ENCODE data around the gene KDM2A. TPM values are rescaled to one million over a fixed set of nuclear protein-coding genes. Genes with fewer than 3 reads are reported as not detected.

Gene KDM2A
- polyA plus RNA-seq, 2 of the 4 experiments (the other 2 are of a cell fraction): 34.5 to 42.8 TPM

GRCh38 chr11:67240576-67241389 lies 121.7 kb downstream of the KDM2A start (continued):
- TF ChIP-seq MAX (IDR thresholded peaks at IDR 0.05): peak; percentile 80
- TF ChIP-seq CEBPB (IDR thresholded peaks at IDR 0.05): no peak
- TF ChIP-seq SMC3 (IDR thresholded peaks at IDR 0.05): no peak
- no peak for TF ChIP-seq ELK1 (IDR thresholded peaks at IDR 0.05; ENCODE audit: low read depth, low read length)
- TF ChIP-seq RFX5 (IDR thresholded peaks at IDR 0.05): no peak
- TF ChIP-seq RARB (CRISPR knock-in tag; IDR thresholded peaks at IDR 0.05): no peak
- no peak for TF ChIP-seq ZSCAN20 (CRISPR knock-in tag; IDR thresholded peaks at IDR 0.05)
- TF ChIP-seq, protein P1, sequence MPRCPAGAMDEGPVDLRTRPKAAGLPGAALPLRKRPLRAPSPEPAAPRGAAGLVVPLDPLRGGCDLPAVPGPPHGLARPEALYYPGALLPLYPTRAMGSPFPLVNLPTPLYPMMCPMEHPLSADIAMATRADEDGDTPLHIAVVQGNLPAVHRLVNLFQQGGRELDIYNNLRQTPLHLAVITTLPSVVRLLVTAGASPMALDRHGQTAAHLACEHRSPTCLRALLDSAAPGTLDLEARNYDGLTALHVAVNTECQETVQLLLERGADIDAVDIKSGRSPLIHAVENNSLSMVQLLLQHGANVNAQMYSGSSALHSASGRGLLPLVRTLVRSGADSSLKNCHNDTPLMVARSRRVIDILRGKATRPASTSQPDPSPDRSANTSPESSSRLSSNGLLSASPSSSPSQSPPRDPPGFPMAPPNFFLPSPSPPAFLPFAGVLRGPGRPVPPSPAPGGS (IDR thresholded peaks at IDR 0.05): no peak

DNA sequence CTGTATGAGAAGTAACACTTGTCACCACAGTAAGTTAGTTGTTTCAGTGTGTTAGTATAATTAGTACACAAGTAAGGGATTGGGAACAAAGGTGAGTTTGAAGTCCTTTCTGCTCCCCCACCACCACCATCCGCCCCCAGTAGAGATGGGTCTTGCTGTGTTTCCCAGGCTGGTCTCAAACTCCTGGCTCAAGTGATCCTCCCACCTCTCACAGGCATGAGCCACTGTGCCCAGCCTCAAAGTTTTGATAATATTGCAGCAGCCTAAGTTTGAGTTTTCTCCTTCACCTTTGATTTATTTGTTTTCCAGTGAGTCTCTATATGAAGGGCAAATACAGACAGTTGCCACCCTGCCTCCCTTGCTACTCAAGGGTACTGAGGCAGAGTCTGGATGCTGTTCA lies 123.5 kb downstream of the KDM2A start:
- ATAC-seq (no peak), FAIRE-seq (no peak), DNase-seq (ENCODE audit: low read depth in 1 of 2, low spot score in 1 of 2) (no peak)
- no peak overlapping the region for H3K4me3 ChIP-seq
- TF ChIP-seq ELK1 (IDR thresholded peaks at IDR 0.05; ENCODE audit: low read depth, low read length) (no peak), HOXB13 (CRISPR knock-in tag; IDR thresholded peaks at IDR 0.05; ENCODE audit: low read depth) (no peak), HOXA7 (CRISPR knock-in tag; IDR thresholded peaks at IDR 0.05) (no peak), FOSL2 (IDR thresholded peaks at IDR 0.05) (no peak), FOSL2 (CRISPR knock-in tag; IDR thresholded peaks at IDR 0.05) (no peak), JUN (IDR thresholded peaks at IDR 0.05) (no peak)
- TF ChIP-seq, protein P2, sequence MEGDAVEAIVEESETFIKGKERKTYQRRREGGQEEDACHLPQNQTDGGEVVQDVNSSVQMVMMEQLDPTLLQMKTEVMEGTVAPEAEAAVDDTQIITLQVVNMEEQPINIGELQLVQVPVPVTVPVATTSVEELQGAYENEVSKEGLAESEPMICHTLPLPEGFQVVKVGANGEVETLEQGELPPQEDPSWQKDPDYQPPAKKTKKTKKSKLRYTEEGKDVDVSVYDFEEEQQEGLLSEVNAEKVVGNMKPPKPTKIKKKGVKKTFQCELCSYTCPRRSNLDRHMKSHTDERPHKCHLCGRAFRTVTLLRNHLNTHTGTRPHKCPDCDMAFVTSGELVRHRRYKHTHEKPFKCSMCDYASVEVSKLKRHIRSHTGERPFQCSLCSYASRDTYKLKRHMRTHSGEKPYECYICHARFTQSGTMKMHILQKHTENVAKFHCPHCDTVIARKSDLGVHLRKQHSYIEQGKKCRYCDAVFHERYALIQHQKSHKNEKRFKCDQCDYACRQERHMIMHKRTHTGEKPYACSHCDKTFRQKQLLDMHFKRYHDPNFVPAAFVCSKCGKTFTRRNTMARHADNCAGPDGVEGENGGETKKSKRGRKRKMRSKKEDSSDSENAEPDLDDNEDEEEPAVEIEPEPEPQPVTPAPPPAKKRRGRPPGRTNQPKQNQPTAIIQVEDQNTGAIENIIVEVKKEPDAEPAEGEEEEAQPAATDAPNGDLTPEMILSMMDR (IDR thresholded peaks at IDR 0.05): no peak
- POLR2A ChIA-PET: no interaction called here
- no peaks in the 10 kb centered on the region for H3K9me3 ChIP-seq
- H3K4me1 ChIP-seq: peaks cover 30% of the 10 kb centered on the region
- H3K27ac ChIP-seq: no peak overlapping the region
- 80% methylated on average over 1 of the region's 1 CpG for WGBS (ENCODE audit: missing lambda C conversion rate)
- CTCF ChIA-PET: interaction anchor here (0.6 to 3.8 kb wide), 5 partner anchors 11 to 124 kb away, joined by 3 to 13 read pairs (median 5); no protein-coding TSS in a partner anchor
- H3K4me2 ChIP-seq: peak overlapping the region; percentile 94

DNA sequence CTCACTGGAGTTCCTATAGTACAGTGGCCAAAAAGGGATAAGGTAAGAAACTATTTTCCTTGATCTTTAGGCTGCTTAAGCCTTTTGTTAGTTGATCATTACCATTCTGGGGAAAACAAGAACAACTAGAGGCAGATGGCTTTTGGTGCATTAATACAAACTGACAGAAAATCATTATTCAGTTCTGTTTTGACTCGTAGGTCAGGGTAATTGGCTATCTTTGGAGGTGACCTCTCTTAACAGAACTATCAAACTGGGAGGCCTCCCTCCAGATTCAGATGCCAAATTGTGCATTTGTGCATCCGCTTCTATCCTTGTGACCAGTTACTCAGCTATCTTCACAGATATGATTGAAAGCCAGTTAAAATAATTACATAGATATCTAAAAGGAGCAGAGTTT lies 124.0 kb downstream of the KDM2A start:
- DNase-seq (ENCODE audit: low read depth in 1 of 2, low spot score in 1 of 2): no peak
- Histone ChIP-seq H3K4me2 (peak overlapping the region; percentile 94; the same call in 2 of the 3 replicates), H3K4me3 (no peak overlapping the region), H3K27ac (no peak overlapping the region), H3K9me3 (no peaks in the 10 kb centered on the region), H3K4me1 (peaks cover 31% of the 10 kb centered on the region)
- no peak for ATAC-seq
- TF ChIP-seq FOSL2 (IDR thresholded peaks at IDR 0.05) (no peak), FOSL2 (CRISPR knock-in tag; IDR thresholded peaks at IDR 0.05) (no peak), CHD4 (IDR thresholded peaks at IDR 0.05; ENCODE audit: borderline replicate concordance) (no peak), RAD21 (conservative IDR thresholded peaks at IDR 0.05 in 1 of 2, IDR thresholded peaks at IDR 0.05 in 1 of 2) (no peak), EHF (CRISPR knock-in tag; IDR thresholded peaks at IDR 0.05) (no peak), CHD2 (IDR thresholded peaks at IDR 0.05; ENCODE audit: low read length, partially characterized antibody) (no peak), SMC3 (IDR thresholded peaks at IDR 0.05) (no peak), EHMT2 (IDR thresholded peaks at IDR 0.05; ENCODE audit: low read depth) (no peak), ZC3H11A (IDR thresholded peaks at IDR 0.05) (no peak), RNF2 (IDR thresholded peaks at IDR 0.05; ENCODE audit: borderline replicate concordance, low read depth) (no peak), MAZ (IDR thresholded peaks at IDR 0.05; ENCODE audit: borderline replicate concordance, low read depth, low read length) (no peak), SREBF2 (IDR thresholded peaks at IDR 0.05) (no peak)
- TF ChIP-seq, protein P3, sequence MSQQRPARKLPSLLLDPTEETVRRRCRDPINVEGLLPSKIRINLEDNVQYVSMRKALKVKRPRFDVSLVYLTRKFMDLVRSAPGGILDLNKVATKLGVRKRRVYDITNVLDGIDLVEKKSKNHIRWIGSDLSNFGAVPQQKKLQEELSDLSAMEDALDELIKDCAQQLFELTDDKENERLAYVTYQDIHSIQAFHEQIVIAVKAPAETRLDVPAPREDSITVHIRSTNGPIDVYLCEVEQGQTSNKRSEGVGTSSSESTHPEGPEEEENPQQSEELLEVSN (IDR thresholded peaks at IDR 0.05; ENCODE audit: borderline replicate concordance, low read depth): no peak
- ChIA-PET CTCF (interaction anchor here (0.6 to 3.8 kb wide), 5 partner anchors 11 to 125 kb away, joined by 3 to 13 read pairs (median 5); no protein-coding TSS in a partner anchor), POLR2A (no interaction called here)
- WGBS (ENCODE audit: missing lambda C conversion rate): 95% methylated on average over 2 of the region's 2 CpGs
- no peak for FAIRE-seq
